NCI-H1105 treated with DMSO at 0.1 percent for 48 hours (cell line): ENCODE results near the gene NTPCR.
"Not testable (repeated sequence)": the region's sequence is repeated elsewhere in the genome, so short reads cannot be mapped to it uniquely, and the experiment has no call there.

Experiments
- DNase-seq: peaks from one replicate; lab custom pipeline; 2025; lab: John Stamatoyannopoulos, UW

The NTPCR gene

DNA sequence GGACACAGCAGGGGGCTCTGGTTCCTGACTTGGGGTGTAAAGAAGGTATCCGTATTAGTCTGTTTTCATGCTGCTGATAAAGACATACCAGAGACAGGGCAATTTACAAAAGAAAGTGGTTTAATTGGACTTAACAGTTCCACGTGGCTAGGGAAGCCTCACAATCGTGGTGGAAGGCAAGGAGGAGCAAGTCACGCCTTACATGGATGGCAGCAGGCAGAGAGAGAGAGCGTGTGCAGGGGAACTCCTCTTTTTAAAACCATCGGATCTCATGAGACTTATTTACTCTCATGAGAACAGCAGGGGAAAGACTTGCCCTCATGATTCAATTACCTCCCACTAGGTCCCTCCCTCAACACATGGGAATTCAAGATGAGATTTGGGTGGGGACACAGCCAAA is 23.2 kb upstream of the NTPCR start:
- not testable (repeated sequence) for DNase-seq

DNA sequence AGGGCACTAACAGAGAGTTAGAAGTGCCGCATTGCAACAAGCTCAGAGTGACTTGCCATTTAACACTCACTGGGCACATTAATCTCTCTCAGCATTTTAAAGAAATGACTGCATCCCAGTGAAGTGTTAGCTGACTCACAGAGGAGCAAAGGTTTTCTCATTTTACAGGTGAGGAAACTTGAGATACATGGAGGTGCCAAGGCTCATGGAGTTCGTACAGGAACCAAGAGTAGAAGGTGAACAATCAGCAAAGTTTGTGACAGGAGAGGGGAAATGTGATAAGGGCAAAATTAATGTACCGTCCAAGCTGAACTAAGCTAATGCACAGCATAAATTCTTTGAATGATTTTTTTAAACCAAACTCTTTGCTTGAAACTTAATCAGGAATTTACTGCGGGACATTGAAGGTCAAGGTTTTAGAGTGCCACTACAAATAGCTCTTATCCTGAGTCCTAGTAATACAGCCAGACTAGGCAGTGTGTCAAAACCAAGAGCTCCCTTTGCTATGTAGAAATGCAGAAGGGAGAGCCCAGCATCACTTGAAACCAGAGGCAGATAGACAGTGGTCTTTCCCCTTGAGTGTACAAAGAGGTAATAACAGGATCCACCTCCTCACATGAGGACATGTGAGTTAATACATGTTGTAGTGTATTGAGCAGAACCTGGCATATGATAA is 22.4 kb upstream of the NTPCR start:
- DNase-seq = no peak

DNA sequence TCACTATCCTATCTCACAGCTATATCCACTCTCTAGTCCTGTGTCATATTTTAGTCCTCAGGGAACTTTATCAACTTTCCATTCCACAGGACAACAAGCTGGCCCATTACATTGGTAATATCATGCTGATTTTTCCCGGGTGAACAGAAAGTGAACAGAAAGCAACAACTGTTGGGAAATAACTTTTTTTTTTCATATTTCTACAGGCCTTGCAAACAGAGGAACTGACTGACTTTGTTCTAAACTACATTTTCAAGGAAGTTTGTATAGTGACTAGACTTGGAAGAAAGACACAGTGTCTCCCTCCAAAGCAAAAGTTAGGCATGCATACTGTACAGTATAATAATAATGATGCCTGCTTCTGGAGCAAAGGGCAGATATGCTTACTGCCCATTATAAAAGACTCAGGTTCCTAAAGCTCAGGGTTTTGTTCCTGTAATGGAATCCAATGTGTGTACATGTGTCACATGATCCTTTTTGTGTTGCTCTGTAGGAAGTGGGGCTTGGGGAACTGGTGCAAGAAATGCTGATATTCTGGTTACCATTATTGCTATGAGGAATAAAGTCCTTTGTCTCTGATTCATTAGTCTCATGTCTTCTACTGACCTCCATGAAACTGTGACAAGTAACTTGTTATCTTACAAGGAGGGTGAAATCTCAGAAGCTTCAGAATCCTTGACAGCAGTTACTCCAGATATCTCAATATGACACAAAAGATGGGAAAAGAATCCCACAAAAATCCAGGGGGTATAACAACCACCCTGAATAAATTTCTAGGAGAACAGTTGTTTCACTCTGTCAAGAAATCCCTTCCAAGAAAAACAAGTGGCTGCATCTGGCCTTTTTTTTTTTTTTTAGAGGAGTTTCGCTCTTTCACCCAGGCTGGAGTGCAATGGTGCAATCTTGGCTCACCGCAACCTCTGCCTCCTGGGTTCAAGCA is 17.7 kb upstream of the NTPCR start:
- no peak for DNase-seq

DNA sequence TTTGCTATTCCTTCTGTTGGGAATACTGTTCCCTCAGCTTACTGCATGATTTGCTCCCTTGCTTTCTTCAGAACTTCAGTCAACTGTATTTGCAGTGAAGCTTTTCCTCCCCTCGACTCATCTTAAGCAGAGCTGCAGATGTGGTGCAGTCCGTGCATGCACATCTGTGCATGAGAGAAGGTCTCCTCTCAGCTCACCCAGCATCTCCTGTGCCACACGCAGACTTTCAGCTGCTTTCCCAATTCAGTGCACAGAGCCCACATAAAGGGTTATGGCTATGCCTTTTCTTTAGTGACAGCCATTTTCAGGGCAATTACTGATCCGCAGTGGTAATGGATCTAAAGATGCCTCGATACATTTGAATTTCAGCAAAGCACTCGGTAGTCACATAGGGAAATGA is 13.5 kb upstream of the NTPCR start:
- DNase-seq = no peak

DNA sequence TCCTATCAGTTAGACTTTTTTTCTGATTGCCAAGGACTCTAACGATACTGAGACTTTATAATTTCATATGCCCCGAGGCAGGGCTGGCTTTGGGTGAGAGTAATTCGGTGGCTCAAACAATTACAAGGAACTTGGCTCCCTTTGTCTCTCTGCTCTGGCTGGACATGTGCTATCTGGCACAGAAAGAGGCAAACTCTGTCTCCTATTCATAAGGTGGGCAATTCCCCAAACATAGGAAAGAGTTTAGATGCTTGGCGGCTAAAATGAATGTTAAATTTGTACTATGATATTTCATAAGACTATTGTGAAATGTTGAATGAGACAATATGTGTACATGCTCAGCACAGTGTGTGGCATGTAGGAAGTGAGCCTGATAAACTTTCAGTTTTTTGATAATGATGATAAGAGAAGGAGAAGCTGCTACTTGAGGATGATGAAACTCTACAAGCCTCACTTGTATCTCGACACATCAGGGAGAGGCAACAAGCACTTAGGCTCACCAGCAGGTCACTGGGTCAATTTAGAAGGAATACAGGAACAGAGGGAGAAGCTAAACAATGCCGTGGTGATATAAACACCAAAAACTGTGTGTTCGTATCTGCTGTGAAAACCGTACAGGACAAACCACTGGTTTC is 12.6 kb upstream of the NTPCR start:
- DNase-seq = no peak

DNA sequence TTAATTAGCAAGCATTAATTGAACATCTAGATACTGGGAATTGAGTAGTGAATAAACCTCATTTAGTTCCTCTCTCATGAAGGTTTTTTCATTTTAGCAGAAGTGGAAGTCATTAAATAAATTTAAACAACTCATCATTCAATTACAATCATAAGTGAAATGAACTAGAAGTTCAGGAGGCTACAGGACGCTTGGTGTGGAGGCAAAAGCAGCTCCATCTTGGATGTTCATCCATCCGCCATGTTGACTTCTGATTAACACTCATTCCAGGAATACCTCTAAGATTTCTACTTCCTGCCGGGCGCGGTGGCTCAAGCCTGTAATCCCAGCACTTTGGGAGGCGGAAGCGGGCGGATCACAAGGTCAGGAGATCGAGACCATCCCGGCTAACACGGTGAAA is 11.5 kb upstream of the NTPCR start:
- no peak for DNase-seq

DNA sequence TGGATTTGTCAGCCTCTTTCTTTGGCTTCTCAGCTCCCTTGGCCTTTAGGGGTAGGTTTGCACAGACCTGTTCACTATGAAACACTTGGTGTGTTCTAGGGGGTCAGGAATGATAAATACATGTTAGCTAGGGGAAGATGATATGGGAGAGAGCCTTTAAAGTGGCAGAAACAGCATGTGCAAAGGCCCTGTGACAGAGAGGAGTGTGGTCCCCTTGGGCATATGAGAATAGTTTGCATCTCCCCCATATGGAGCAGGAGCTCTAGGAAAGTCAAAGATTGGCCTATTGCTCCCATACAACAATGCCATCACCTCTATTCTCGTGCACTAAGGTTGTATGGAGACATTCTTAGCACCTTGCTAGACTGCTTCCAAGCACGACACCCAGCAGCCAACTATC is 10.7 kb upstream of the NTPCR start:
- no peak for DNase-seq

DNA sequence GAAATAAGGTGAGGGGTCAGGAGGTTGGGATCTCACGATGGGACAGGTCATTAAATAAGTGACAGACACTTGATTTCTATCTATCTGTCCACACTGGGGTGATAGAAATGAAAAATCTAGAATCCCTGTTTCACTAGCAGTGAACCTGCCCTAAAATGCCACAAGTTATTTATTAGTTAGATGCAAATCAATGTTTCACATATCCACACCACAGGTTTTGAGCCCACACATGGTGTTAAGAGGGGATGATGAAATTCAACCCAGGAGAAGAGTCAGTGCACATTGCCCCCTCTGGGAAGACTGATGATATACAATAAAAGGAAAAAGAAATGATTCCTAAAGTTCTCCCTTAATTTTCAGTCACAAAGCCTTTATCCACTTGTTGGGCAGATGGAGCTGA is 10.1 kb upstream of the NTPCR start:
- no peak for DNase-seq

DNA sequence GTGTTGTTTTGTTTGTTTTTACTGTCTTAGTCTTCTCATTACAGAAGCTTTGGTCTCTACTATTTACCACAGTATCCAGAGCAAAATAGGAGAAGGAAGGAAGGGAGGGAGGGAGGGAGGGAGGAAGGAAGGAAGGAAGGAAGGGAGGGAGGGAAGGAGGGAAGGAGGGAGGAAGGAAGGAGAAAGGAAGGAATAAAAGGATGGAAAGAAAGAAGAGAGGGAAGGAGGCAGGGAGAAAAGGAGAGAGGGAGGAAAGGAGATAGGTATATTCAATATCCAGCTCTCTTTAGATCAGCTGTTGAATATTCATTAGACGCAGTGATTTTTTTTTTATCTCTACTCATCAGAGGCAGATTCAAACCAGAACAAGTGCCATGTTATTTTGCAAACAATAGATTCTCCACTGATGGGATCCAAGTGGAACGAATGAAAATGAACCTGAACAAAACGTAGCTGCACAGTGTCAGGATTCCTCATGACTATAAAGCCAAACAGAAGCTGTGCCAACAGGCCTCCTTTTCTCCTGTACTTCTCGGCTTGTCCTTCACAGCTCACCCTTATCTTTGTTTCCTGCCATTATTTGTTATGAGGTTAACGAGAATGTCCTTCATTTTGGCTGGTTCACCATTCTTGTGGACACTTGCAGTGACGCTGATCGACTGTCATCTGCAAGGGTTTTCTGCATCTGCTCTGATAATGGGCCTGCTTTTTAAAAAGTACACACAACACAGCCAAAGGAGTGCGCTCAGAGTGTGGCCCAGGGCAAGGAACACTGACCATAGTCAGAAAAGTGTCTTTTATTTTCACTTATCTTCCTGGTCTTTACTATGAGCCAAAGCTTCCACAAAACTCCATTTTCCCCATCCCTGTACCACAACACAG is 7.8 kb upstream of the NTPCR start:
- DNase-seq = no peak

DNA sequence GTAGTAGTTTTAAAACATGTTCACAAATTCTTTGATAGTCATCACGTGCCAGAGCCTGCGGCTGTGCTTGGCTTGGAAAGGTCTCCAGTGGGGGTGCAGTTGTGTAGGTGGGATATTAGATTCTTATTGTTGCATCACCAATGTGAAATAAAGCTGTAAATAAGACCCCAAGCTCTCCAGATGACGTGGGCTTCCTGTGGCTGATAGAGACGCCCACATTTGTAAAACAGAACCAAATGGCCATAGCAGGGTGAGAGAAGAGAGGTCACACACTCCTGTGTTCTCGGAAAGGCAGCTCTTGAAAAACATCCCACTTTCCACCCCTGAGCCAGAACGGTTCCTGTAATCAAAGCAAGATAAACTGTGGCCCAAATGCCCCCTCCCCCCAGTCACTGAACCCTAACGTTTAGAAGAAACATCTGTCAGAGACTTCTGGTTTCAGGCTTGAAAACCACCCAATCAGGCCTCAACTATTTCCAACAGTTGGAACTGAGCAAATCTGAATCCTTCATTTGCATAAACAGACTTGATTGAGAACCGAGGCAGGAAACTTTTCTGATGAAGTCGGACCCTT is 6.6 kb upstream of the NTPCR start:
- DNase-seq = no peak

DNA sequence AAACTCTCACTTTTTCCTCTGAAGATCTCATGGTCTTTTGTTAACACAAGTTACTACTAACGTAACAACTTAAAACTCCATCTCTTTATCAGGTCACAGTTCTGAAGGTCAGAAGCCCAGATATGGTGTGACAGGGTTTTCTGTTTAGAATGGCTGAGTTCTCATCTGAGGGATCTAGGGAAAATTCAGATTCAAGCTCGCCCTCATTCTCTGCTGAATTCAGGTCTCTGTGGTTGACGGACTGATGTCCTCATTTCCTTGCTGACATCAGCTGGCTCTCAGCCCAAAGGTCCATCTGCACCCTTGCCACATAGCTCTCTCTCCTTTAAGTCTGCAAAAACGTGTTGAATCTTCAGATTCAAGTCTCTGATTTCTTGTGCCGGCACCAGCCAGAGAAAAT is 6.1 kb upstream of the NTPCR start:
- no peak for DNase-seq

DNA sequence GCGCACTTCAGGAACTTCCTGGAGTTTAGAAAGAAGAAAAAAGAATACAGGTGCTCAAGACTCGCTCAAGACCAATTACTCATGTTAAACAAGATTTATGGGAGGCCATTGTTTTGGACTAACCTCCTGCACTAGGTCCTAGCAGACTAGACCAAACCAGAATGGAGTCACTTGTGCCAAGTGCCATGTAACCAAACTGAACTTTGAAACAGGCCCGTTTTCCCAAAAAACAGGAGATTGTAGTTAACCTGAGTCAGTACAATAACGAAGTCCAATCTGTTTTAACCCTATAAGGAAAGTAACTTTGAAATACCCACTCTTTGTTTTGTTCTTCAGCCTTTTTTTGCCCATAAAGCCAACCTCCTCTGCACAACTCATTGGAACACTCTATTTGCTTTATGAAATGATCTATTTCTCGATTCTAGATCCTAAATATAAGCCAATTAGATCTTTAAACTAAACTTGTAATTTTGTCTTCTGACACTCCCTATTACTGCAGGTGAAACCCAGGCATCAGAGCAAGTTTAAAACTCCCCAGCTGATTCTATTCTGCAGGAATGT is 695 bp upstream of the NTPCR start:
- DNase-seq = no peak

DNA sequence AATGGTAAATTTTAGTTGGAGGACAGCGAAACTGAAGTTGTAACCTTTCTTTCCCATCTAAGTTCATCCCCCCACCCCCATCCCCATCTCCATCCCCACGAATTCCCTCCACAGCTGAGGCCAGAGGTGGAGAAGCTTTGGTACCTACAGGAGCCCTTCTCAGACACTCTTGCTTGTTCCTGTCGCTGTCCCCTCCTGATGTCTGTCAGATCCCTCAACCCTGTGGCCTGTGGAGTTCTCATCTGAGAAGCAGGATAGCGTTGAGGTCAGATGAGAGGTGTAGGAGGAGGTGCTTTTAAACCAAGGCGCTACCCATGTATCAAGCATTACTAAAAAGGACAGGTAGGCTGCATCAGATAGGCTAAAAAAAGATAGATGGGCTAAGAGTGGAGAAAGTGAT is 769 bp downstream of the NTPCR start:
- no peak for DNase-seq

DNA sequence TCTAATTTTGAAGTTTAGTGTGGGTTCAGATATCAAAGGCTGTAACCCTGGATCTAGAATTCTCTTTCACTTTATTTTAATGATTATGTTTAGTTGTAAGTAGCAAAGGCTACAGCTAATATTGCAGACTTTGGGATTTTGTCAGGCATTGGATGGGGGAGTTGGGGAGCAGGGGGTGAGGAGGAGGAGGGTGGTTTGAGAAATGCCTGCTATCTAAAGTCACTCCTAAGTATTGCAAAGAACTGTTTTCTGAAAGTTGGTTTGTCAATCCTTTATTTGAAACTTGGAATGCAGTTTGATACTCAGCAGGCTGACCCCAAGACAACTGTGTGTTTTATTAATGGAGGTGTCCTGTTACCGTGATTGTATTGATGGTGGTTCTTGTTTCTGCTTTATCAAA is 1.2 kb downstream of the NTPCR start:
- no peak for DNase-seq

DNA sequence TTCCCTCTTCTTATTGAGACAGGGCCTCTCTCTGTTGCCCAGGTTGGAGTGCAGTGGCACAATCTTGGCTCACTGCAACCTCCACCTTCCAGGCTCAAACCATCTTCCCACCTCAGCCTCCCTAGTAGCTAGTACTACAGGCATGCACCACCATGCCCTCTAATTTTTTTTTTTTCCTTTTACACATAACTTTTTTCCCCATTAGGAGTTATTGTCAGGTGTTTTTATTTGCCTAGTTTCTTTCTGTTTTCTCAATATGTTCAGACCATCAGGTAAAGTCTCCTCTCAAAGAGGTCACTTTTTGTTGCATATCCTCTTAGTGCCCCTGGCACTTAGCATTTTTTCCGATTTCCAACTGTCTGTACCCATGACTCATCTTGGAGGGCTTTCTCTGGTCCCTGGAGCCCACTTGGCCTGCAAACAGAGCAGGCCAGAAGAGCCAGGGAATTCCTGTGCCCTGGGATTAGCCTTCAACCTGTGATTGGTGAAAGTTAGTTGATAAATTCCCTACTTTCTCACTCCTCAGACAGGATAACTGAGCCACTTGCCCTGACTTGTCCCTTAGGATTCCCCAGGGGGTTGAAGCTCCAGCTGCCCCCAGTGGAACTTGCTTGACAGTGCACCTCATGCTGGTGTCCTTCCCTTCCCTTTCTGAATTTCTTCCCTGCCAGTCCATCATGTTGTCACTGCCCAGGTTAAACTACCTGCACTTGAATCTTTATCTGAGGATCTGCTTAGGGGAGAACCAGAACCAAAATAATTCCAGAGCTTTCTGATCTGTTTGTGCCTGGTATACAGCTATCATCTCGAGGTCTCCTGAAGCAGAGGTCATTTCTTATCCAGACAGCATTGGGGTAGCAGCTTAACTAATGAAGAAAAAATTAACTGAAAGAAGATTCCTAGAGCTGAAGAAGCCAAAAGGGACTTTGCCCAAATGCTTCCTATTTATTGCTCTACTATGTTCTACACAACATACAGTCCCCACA is 2.4 kb downstream of the NTPCR start:
- peak; percentile 29 for DNase-seq

DNA sequence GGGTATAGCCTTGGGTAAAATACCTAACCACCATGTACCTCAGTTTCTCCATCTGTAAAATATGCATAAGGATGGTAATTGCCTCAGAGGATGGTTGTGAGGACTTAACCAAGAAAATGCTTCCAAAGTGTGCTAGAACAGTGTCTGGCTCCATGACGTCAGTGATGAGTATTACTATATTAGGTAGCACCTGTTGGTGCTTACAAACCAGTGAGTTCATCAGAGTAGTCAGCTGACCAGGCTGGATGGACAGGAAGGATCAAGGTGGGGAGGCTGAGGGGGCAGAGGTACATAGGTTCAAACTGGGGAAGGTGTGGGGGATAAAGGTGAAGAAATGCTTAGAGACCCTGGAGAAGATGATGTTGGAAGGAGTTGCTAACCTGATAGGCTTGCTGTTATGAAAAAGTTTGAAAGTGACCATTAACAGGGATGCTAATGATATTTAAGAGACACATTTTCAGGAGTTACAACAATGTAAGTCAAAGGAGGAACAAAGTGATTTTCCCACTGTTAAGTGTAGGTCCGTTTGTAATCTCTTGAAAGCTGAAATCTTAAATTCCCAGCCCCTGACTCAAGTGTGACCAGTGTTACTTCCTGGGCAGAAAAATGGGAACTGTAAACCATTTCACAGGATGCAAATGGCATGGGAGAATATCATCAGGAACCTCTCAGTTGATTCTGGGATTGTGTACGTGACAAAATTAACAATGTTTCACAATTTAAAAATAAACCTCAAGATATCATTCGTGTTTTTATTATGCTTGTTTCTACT is 4.4 kb downstream of the NTPCR start:
- DNase-seq = no peak

DNA sequence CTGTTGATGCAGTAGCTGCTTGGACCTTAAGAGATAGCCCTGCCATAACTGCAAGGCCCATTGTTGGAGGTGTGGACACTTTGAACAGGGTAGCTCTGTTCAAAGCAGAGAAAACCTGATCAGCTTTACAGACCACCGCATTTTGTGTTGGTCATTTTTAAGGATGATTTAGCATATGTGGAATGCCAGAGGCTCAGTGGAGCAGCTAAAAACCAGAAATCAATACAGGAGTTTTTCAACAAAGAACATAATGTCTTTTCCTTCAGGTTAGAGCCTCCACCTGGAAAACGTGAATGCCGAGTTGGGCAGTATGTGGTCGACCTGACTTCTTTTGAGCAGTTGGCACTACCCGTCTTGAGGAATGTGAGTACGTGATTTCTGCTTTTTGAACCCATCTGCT is 5.7 kb downstream of the NTPCR start:
- DNase-seq = no peak

DNA sequence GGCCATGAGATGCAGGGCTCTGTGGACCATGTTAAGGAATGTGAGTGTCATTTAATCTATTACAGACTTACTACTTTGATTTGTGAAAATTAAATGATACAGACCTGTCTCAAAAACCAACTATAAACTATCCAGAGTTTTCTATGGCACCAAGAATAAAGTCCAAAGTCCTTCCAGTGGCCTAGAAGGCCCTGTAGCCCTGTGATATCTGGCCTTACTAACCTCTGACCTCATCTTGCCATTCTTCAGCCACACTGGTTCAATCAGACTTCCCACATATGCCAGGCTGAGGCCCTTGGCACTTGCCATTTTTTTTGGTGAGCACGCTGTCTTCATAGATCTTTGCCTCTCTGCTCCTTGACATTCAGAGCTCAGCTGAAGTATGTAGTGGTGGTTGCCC is 7.7 kb downstream of the NTPCR start:
- DNase-seq = no peak
